NCI-H128 (cell line): ENCODE measurements around the gene PKP4.

Experiments
- DNase-seq: peaks from one replicate; lab custom pipeline; 2025; ENCODE audit not compliant: unreplicated experiment; lab: John Stamatoyannopoulos, UW

PKP4 gene

DNA sequence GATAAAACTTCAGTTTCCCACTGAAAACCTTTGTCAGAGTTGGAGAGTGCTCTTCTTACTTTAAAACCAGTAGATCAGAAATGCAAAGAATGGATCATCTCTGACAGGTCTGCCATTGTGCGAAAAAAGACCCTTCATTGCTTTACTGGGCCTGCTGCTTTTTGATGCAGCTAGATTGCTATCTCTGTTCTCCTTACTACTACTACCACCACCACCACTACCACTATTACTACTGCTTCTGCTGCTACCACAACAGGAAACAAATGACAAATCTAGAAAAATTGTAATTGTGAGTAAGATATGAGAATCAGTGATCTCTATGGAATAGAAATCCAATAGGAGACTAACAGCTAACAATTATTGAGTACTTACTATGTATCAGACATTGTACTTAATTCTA lies 85.8 kb downstream of the PKP4 start:
- DNase-seq = no peak

DNA sequence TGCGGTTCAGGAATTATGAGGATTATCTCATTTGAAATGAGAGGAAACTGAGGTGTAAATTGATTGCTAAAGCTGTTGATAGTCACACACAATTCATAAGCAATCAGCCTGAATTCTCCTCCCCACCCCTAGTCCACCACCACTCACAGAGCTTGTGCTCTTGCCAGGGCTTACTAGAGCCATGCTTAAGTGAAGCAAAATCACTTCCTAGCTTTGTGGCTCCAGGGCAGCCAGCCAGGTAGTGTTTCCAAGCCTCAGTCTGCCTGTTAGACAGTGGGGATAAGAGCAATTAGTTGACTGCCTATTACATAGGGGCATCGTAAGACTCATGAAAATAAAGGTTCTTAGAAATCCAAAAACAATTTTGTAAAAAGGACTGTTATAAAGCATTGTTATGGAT lies 87.2 kb downstream of the PKP4 start:
- no peak for DNase-seq

DNA sequence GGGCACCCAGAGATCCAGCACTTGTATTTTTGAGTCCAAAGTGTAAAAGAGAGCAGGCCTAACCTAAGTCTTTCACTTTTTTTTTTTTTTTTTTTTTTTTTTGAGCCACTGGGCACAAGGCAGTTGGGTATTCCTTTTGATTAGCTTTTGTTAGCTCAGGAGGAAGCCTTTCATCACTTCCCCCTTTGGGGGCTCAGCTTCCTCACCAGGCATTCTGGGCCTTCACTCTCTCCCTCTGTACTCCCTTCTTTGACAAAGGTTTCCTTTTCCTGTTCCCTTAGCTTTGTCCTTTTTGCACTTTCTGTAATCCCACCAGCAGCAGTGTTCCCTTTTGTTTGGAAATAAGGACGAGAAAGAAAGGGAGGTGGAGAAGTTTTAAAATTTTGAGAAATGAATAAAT lies 88.2 kb downstream of the PKP4 start:
- no peak for DNase-seq

DNA sequence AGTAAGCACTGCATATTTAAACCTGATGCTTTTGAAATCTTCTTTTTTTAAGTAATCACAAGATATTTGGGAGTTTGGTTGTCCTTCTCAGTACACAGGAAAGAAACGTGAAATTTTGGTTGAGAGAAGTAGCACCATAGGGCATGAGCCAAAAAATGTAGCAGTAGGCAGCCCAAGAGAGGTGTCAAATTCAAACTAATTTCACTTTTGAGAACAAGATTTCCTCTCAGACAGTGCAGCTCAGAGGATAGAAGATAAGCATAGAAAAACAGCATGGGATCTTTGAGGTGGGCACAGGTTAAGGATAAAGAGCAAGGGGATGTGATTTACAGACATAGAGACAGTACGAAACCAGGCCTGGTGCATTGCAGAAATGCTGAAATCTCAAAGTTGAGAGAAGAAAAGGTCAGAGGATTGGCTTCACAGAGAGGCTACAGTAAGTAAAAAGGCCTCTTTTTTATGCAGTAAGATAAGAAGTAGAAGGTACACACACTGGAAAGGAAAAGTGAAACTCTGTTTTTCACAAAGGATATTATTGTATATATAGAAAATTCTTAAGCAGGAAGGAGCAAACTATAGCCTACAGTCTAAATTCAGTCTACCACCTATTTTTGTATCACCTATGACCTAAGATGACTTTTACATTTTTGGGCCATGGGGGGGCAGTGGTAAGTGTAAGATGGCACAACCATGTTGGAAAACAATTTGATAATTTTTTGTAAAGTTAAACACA lies 89.8 kb downstream of the PKP4 start:
- no peak for DNase-seq

DNA sequence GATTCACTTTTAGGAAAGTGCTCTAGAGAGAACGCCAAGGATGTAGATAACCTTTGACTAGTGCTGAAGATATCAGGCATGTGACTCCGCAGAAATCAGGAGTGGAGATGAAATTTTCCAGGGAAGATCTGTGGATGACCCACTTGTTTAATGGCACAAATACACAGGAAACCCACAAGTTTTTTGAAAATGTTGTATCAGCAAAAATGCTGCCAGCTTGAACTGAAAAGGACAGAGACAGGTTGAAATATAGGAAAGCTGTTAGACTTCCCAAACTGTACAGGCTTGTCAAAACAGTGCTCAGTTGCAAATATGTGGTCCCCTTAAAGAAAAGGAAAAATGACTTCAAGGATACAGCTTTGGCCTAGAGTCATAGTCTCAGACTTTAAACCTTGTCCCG lies 96.5 kb downstream of the PKP4 start:
- DNase-seq = no peak

DNA sequence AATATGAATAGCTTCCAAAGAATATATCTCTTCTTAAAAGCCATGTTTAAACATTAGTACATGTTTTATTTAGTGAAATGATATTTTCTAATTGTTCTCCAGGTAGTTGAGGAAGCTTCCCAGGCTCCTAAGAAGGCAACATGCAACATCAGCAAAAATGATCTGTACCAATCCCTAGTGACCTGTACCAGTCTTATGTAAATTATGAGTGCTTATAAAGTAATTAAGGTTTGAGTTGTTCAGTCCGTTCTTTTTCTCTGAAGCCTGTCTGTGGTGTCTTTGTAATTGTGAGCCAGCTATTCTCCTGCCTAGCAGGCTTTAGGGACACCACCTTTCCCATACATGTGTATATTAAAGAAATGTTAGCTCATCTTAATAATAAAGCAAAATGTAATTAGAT lies 98.2 kb downstream of the PKP4 start:
- no peak for DNase-seq

DNA sequence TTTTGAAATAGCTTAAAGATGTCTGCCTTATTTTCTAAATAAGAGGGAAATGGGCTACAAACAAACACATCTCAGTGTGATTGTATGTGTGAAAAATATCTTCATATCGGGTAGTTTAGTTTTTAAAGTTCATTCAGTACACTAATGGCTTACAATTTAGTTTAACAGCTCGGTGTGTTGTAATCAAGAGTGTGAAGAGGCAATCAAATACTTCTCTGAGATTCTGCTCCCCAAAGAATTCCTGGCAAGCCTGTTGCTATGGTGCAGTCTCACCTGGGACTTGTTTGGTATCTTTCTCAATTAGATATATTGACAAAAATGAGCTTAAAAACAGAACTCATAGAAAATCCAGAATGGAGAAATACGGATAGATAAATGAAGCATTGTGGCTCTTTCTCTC lies 99.4 kb downstream of the PKP4 start:
- DNase-seq = no peak

DNA sequence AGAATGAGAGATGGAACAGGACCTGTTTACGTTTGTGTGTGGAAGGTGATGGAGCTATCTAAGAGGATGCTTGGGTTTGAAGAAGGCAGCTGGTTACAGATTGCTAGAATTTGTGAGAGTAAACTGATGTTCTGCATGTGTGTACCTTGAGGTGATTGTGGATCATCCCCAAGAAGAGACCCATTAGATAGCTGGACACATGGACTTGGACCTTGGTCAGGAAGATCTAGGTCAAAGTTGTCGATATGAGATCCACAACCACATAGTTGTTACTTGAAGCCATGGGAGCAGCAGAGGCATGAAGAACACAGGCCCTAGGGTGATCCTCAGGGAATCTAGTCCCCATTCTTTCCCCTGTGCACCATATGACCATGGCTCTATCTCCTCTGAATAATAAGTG lies 101.0 kb downstream of the PKP4 start:
- DNase-seq = no peak

DNA sequence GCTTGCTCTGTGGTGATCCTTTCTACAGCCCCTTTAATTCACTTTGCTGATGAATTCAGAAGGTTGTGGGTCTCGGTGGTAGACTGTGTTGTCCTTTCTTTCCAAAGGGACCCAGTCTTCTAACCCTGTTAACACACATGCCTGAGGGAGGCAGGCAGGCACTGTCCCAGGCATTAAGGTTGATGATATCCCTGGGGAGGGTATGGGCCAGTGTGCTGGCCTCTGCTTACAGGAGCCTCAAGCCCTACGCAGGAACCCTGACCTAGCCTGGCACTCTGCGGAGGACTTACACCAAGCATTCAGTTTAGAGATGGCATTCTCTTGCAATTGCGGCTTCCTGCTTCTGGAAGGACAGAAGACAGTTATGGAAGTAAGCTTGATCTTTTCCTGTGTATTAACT lies 102.5 kb downstream of the PKP4 start:
- DNase-seq = no peak

DNA sequence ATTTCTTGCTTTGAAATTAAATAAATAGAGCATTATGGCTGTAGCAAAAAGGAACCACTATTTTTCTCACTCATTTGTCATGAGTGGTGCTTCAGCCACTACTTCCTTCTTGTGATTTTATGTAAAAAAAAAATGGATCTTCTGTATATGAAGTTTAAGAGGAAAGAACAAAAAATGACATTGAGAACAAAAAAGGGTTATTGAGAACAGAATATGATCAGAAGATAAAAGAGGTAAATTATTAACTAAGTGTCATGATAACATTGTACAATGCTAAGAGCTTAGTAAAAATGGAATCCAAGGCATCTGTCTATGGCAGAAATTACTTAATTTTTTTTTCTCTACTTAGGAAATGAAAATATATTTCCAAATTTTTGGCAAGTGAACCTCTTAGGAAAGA lies 103.5 kb downstream of the PKP4 start:
- no peak for DNase-seq

DNA sequence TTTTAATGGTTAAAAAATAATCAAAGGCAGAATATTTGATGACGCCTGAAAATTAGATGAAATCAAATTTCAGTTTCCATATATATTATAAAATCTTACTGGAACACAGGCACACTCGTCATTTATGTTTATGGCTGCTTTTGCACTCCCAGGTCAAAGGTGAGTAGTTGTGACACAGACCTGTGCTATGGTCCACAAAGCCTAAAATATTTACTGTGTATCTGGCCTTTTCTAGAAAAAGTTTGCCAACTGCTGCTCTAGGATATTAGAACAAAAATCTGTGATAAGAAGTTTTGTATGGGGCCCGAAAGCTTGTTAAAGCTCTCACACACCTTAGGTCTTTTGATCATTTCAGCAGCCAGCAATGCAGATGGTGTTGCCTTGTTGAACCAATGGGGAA lies 104.3 kb downstream of the PKP4 start:
- no peak for DNase-seq

DNA sequence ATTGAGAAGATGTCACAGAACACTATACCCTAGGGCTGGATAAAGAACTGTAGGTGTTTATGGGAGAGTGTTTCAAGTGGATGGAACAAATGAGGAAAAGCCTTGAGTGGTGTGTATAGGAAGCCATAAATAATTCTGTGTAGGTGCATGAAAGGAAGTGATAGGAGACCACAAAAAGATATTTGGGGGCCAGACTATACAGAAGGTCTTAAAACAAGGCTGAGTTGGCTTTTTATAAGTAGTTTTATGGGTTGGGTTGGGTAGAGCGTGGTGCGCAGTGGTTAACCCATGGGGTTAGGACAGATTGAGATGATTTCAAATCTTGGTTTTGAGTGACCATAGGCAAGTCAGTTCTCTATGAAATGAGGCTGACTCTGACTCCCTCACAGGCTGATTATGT lies 110.5 kb downstream of the PKP4 start:
- DNase-seq = no peak

DNA sequence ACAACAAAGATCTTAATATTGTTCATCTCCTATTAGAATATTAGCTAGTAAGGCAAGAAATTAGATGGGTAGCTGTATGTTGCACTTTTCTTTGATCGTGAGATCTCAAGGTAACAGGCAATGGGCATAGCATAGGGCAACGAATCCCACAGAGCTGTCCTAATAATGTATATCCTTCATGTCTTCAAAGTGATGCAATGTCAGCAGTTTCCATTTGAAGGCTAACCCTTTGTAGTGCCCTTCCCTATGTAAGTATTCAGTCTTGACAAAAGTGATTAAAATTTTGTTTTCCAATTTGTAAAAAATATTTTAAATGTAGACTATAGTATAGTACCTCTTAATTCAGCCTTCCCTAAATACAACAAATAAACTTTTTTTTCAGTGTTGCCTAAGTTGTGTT lies 112.5 kb downstream of the PKP4 start:
- DNase-seq = no peak

DNA sequence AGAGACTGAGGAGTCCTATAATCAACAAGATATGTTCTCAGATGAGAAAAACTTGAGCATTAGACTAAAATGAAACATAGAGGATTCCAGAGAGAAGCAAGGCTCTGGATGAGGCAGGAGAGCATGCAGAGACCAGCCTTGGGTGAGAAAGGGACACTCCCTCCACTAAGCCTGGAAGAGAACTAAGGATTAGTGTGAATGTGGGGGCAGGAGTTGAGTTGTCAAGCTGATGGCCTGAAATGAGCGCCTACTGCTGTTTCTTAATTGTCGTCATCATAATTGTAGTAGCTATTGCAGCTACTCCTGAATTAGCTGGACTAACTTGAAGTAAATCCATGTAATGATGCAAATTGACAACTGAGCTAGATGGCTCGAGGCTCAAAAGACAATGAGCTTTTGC lies 114.1 kb downstream of the PKP4 start:
- DNase-seq = no peak

DNA sequence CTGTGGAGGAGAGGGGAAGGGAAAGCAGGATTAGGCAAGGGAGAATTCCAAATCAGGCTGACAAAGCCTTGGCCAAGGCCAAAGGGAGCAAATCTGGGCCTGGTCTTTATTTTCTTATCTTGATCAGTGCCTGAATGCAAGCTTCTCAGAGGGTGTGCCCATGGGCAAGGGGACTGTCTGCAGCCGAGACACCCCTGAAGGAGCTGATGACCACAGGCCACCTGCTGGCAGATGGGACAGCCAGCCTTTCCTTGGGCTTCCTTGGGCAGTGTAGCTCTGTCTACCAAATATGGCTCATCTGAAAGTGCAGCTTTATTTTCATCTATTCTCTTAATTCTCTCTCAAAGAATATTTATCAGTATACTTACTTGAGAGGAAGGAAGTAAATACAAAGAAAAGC lies 117.0 kb downstream of the PKP4 start:
- no peak for DNase-seq

DNA sequence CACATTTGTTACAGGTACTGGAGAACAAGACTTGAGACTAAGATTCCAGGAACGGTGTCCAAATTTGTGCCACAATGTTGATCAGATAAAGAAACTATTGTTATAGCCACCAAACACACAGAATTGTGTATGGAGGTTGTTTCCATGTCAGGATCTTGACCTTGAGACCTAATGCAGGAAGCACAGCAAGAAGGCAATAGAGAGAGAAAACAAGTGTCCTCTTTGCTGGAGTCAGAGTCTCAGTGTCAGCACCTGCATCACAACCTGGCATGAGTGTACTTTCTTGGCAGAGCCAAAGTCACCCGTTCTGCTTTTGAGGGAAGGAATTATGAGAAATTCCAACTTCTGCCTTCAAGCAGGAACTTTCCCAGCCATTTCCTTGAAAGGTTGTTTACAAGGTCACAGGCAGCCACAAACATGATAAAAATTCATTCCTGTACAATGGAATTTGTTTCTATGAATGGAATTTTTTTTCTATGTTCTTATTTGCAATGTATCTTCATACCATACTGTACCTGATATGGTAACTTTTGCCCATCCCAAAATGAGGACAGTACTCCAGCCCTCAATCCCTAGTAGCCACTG lies 118.4 kb downstream of the PKP4 start:
- DNase-seq = no peak

DNA sequence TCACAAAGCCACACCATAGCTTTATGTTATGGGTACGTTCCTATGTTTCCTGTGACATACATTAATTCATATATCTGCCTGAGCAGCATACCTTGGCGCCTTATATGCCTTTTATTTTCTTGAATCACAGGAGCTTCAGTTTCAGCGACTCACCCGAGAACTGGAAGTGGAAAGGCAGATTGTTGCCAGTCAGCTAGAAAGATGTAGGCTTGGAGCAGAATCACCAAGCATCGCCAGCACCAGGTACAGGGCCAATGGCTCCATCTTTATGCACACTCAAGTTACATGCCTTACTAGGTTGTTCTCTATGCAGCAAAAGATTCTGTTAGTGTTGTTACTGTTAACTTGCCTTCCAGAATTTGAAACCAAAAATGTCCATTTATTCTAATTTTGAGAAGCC lies 120.4 kb downstream of the PKP4 start:
- no peak for DNase-seq

DNA sequence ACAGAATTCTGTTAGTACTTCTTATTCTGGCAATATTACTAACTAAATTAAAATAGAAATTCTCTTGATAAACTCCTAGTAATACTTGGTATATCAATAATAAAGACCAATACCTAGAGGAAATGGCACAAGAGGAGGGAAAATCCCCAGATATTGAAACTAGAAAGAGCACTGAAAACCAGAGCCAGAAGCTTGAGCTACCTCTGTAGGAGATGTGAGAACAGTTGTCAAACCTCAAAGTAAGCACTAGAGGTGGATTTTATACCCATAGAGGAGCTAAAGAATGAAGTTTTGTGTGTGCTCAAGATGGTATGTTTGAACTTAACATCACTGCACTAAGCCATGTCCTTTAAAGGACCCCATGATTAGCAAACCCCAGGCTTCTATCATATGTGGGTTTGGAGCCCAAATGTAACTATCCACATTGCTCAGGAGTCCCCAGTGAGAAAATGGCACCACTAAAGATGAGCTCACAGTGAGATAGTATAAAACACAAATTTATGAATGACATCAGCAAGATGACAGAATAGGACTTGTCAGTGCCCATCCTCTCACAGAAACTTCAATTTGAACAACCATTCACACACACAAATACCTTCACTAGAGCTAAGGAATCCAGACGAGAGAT lies 122.1 kb downstream of the PKP4 start:
- DNase-seq = no peak

DNA sequence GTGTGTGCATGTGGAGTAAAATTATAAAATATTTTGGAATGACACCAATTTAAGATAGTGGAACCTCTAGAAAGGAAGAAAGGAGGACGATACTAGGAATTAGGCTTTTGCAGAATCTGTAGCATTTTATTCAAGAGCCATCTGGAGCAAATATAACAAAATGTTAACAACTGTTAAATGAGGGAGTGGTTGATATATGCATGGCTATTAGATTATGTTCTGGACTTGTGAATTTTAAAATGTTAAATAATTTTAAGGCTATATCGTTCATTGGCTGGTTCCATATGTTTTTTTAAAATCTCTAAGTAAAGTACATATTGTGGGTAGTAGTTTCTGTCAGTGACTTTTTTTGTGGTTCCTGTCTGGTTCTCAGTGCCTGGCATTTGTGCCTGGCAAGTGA lies 123.2 kb downstream of the PKP4 start:
- no peak for DNase-seq

DNA sequence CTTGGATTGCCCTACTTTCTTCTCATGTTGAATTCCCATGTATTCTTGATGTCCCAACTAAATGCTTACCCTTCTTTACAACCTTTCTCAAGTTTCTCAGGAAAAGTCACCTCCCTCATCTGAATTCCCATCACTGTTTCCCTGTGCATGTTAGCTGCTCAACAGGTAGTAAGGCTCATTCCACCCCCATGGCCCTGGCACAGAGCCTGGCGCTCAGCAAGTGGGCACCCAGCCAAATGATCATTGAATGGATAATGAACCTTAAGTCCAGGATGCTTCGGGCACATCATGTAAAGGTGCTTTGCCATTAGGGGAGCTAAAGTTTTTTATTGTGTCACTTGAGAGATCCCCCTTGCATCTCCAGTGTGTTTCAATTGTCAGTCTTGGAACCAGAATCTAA lies 124.0 kb downstream of the PKP4 start:
- no peak for DNase-seq

DNA sequence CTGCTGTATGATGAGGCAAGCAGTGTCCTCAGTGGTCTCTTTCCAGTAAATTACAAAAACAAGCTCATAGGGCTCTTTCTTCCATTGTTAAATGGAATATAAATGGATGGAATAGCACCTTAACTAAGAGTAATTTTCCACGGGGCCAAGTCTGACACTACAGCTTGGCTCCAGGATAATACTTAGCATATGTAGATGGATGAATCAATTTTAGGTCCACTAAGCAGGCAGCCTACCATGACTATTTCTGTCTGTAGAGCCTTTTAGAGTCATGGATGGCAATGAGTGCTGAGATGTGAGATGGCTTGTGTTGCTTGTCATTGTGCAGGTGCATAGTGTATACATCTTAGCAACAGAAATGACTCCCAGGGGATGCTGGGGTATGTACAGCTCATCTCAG lies 125.9 kb downstream of the PKP4 start:
- DNase-seq = no peak

DNA sequence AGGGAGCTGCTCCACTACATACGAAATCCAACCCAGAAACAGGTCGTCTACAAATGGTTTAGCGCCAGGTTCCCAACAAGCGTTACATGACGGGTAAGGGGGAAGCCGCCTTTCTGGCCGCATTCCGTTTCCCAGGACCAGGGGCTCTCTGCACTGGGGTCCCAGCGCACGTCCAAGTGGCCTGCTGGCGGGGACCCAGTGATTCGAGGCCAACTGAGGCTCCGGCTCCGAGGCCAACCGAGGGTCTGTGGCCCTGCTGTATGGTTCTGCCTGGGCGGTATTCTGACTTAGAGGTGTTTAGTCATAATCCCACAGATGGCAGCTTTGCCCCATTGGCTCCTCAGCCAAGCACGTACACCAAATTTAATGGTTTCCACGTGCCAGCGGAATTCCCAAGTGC lies 127.2 kb downstream of the PKP4 start:
- no peak for DNase-seq

DNA sequence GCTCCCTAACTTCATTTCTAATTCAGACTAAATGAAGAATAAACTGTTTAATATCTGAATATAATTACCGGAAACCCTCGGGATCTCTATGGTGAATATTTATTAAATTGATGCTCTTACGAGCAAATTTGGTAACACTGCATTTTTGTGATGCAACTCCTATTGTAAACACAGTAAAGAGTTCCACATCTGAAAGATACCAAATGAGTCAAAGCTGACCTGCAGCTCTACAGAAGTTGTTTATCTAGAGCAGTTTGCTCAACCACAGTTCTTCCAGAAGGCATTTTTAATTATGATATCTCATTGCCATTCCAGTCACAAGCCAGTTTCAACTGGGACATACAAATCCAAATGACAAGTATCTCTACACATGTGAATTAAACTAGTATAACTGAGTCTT lies 129.7 kb downstream of the PKP4 start:
- no peak for DNase-seq
